ENCODE measurements around the gene PGM1. TPM values are rescaled to one million over a fixed set of nuclear protein-coding genes. Genes with fewer than 3 reads are reported as not detected.
A peak's percentile ranks its signal among the peaks of the same experiment; 100 is the strongest.

Gene PGM1
- total RNA-seq, 1 experiment from 2014 or later, result 111 TPM

DNA sequence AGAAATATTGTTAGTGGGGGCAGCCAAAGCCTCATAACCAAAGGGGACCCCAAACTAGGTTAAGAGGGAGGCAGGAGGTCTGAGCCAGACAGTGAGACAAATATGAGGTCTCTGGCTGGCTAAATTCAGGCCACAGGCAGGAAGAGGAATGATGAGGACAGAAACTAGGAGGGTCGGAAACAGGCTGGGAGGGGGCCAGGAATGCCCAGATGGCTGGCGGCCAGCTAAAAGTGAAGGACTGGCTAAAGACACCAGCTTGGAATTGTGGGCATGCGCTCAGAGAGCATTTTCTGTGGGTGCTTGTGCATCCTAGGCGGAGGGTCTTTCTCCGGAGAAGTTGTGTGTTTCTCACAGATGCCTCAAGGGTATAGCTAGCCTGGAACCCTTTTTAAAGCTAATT lies 77.0 kb downstream of the PGM1 start (continued):
- TF ChIP-seq SMAD4 (CRISPR knock-in tag; IDR thresholded peaks at IDR 0.05) (no peak), GTF2I (CRISPR knock-in tag; conservative IDR thresholded peaks at IDR 0.05) (no peak), ZNF232 (CRISPR knock-in tag; IDR thresholded peaks at IDR 0.05) (no peak), SP1 (CRISPR knock-in tag; conservative IDR thresholded peaks at IDR 0.05) (no peak), CBFB (CRISPR knock-in tag; IDR thresholded peaks at IDR 0.05; ENCODE audit: low read depth) (no peak)
- TF ChIP-seq, protein P1, sequence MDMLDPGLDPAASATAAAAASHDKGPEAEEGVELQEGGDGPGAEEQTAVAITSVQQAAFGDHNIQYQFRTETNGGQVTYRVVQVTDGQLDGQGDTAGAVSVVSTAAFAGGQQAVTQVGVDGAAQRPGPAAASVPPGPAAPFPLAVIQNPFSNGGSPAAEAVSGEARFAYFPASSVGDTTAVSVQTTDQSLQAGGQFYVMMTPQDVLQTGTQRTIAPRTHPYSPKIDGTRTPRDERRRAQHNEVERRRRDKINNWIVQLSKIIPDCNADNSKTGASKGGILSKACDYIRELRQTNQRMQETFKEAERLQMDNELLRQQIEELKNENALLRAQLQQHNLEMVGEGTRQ (CRISPR knock-in tag; IDR thresholded peaks at IDR 0.05), result no peak
- TF ChIP-seq, protein P2, sequence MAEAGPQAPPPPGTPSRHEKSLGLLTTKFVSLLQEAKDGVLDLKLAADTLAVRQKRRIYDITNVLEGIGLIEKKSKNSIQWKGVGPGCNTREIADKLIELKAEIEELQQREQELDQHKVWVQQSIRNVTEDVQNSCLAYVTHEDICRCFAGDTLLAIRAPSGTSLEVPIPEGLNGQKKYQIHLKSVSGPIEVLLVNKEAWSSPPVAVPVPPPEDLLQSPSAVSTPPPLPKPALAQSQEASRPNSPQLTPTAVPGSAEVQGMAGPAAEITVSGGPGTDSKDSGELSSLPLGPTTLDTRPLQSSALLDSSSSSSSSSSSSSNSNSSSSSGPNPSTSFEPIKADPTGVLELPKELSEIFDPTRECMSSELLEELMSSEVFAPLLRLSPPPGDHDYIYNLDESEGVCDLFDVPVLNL (CRISPR knock-in tag; IDR thresholded peaks at IDR 0.05; ENCODE audit: borderline replicate concordance, low read depth), result no peak
- TF ChIP-seq, protein P3, sequence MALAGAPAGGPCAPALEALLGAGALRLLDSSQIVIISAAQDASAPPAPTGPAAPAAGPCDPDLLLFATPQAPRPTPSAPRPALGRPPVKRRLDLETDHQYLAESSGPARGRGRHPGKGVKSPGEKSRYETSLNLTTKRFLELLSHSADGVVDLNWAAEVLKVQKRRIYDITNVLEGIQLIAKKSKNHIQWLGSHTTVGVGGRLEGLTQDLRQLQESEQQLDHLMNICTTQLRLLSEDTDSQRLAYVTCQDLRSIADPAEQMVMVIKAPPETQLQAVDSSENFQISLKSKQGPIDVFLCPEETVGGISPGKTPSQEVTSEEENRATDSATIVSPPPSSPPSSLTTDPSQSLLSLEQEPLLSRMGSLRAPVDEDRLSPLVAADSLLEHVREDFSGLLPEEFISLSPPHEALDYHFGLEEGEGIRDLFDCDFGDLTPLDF (CRISPR knock-in tag; IDR thresholded peaks at IDR 0.05), result no peak

DNA sequence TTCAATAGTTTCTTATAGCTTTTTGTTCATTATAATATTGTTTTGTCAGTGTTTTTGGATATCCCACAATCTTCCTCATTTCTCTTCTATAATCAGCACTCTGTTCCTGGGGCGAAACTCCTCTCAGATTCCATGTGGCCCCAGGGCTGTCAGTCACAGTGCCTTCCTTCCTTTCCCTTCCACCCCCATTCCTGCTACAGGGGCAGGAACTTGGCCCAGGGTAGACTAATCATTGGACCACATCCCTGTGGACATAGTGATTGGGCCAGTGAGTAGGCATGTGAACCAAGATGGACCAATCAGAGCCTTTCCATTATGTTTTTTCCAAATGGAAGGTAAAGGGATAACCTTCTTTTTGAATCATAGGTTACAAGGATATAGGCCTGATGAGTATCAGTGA lies 78.3 kb downstream of the PGM1 start:
- ChIA-PET POLR2A (interaction anchor here (0.6 kb wide), 1 partner anchor 24 kb away, joined by 3 read pairs; no protein-coding TSS in a partner anchor), CTCF (interaction anchor here (0.6 kb wide), 1 partner anchor 466 kb away, joined by 3 read pairs; no protein-coding TSS in a partner anchor)
- Mint-ChIP-seq H3K9me3 (peaks cover under 1% of the 10 kb centered on the region; the same call in 1 of the 2 replicates), H3K4me1 (peaks cover 21% of the 10 kb centered on the region), H3K27me3 (ENCODE audit: low read depth) (0 out of 2 replicates have a peak, but pooled peaks cover under 1% of the 10 kb centered on the region), H3K4me3 (no peak overlapping the region), H3K27ac (peak overlapping the region; percentile 13; the same call in 1 of the 2 replicates), H3K36me3 (no peaks in the 10 kb centered on the region)
- ATAC-seq (peak; percentile 22), DNase-seq (ENCODE audit: low spot score) (no peak)
- TF ChIP-seq, protein P4, sequence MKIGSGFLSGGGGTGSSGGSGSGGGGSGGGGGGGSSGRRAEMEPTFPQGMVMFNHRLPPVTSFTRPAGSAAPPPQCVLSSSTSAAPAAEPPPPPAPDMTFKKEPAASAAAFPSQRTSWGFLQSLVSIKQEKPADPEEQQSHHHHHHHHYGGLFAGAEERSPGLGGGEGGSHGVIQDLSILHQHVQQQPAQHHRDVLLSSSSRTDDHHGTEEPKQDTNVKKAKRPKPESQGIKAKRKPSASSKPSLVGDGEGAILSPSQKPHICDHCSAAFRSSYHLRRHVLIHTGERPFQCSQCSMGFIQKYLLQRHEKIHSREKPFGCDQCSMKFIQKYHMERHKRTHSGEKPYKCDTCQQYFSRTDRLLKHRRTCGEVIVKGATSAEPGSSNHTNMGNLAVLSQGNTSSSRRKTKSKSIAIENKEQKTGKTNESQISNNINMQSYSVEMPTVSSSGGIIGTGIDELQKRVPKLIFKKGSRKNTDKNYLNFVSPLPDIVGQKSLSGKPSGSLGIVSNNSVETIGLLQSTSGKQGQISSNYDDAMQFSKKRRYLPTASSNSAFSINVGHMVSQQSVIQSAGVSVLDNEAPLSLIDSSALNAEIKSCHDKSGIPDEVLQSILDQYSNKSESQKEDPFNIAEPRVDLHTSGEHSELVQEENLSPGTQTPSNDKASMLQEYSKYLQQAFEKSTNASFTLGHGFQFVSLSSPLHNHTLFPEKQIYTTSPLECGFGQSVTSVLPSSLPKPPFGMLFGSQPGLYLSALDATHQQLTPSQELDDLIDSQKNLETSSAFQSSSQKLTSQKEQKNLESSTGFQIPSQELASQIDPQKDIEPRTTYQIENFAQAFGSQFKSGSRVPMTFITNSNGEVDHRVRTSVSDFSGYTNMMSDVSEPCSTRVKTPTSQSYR (CRISPR knock-in tag; IDR thresholded peaks at IDR 0.05), result no peak
- TF ChIP-seq, protein P5, sequence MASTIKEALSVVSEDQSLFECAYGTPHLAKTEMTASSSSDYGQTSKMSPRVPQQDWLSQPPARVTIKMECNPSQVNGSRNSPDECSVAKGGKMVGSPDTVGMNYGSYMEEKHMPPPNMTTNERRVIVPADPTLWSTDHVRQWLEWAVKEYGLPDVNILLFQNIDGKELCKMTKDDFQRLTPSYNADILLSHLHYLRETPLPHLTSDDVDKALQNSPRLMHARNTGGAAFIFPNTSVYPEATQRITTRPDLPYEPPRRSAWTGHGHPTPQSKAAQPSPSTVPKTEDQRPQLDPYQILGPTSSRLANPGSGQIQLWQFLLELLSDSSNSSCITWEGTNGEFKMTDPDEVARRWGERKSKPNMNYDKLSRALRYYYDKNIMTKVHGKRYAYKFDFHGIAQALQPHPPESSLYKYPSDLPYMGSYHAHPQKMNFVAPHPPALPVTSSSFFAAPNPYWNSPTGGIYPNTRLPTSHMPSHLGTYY (CRISPR knock-in tag; IDR thresholded peaks at IDR 0.05), result no peak
- TF ChIP-seq, protein P6, sequence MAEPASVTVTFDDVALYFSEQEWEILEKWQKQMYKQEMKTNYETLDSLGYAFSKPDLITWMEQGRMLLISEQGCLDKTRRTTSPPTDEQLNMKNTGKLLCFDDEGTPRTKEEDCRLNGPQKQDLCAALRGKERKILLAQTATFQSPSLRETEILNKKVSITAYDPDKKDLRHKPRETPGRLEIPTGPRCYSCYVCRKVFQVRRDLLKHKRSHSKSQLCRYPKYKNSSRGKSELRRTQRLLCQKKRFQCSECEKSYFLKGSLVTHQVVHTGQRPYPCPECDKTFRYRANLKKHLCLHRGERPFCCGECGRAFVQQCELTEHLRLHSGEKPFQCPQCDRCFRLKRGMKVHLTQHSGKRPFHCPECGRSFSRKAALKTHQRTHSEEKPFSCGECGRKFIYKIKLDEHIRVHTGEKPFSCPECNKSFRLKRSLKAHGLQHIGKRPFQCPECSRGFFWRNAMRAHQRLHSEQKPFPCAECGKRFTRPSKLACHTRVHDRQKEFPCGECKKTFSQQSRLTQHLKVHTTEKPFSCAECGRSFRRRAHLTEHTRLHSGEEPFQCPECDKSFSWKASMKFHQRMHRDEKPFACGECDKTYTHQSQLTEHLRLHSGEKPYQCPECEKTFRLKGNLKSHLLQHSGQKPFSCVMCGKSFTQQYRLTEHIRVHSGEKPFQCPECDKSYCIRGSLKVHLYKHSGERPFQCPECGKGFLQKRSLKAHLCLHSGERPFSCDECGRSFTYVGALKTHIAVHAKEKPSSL (CRISPR knock-in tag; conservative IDR thresholded peaks at IDR 0.05), result no peak
- TF ChIP-seq NFE2L1 (CRISPR knock-in tag; IDR thresholded peaks at IDR 0.05), result no peak
- TF ChIP-seq ZNF263 (CRISPR knock-in tag; IDR thresholded peaks at IDR 0.05; ENCODE audit: low read depth), result no peak
- TF ChIP-seq, protein P7, sequence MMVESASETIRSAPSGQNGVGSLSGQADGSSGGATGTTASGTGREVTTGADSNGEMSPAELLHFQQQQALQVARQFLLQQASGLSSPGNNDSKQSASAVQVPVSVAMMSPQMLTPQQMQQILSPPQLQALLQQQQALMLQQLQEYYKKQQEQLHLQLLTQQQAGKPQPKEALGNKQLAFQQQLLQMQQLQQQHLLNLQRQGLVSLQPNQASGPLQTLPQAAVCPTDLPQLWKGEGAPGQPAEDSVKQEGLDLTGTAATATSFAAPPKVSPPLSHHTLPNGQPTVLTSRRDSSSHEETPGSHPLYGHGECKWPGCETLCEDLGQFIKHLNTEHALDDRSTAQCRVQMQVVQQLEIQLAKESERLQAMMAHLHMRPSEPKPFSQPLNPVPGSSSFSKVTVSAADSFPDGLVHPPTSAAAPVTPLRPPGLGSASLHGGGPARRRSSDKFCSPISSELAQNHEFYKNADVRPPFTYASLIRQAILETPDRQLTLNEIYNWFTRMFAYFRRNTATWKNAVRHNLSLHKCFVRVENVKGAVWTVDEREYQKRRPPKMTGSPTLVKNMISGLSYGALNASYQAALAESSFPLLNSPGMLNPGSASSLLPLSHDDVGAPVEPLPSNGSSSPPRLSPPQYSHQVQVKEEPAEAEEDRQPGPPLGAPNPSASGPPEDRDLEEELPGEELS (CRISPR knock-in tag; IDR thresholded peaks at IDR 0.05), result no peak
- no peak for TF ChIP-seq JAZF1 (CRISPR knock-in tag; IDR thresholded peaks at IDR 0.05)
- TF ChIP-seq TEAD4 (CRISPR knock-in tag; IDR thresholded peaks at IDR 0.05), result no peak
- TF ChIP-seq NFATC4 (CRISPR knock-in tag; IDR thresholded peaks at IDR 0.05), result no peak
- no peak for TF ChIP-seq SMAD4 (CRISPR knock-in tag; IDR thresholded peaks at IDR 0.05)

Measured in WTC11 (cell line).